OCI-LY7 (cell line): ENCODE data around the gene VRK3.

Experiments
- CTCF ChIP-seq: fragments of 200-600 bp; sonication (generic); conservative IDR thresholded peaks from 2 replicates; pipeline ENCODE4 v1.5.1; 2014; ENCODE audit warnings: mild to moderate bottlenecking, antibody characterized with exemption, low read length, moderate library complexity, mixed read lengths
- EZH2phosphoT487 ChIP-seq: fragments of 200-600 bp; sonication (generic); IDR thresholded peaks from 2 replicates; pipeline ENCODE4 v1.6.1; 2018; ENCODE audit warnings: low read depth, borderline replicate concordance, mild to moderate bottlenecking, mixed run types, antibody characterized with exemption, low read length, moderate library complexity, mixed read lengths

- TF ChIP-seq CTCF: no peak
- no peak for TF ChIP-seq EZH2phosphoT487
Measured at GRCh38 chr19:50061650-50062049, 36.5 kb upstream of the VRK3 start.
